Measurements from ENCODE around the gene CACNA1B.

Gene CACNA1B

DNA sequence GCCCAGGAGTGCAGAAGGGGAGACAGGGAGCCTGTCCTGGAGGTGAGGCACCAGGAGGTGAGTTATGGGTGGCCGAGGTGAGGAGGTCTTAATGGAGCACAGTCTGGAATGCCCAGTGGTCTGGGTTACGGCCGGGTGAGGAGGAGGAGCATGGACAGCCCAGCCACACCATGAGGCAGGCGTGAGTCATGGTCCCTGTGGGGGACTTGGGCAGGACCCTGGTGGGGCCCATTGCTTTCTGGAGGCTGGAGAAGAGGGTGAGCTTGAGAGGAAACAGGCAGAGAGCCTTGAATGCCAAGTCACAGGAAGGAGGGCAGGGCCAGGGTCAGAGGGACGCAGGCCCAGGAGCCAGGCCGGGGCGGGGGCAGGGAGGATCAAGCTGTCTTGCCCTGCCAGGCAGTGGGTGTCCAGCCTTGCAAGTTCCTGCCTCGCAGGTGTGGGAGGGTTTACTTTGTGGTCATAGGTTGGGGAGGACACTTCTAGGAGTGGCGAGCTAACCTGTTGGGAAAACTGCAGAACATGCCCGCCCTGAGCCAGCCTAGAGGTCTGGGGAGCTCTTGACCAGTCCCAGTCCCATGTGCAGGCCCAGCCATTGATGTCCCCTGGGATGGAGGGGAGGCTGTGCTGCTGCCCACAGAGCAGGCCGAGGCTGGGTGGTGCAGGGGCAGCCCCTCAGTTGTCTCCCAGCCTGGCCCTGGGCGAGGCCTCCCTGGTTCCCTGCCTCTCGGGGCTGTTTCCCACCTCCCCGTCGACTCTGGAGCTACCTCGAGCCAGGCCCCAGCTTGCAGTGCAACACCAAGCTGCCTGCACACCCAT, 2.8 kb downstream of the CACNA1B start:
- Histone ChIP-seq H2BK12ac (ENCODE audit: low read length) (no peak overlapping the region), H3K23ac (ENCODE audit: low read depth, low read length, poor library complexity) (no peak overlapping the region), H3K4me2 (ENCODE audit: insufficient read depth, low read length, poor library complexity, severe bottlenecking) (no peak overlapping the region), H3K4me1 (ENCODE audit: control insufficient read depth in 2 of 2, insufficient read depth in 1 of 2, low read depth in 1 of 2, low read length in 2 of 2) (peaks cover 2% of the 10 kb centered on the region in 2 donors), H3K9ac (ENCODE audit: low read depth, low read length, poor library complexity) (no peak overlapping the region), H3K27me3 (ENCODE audit: control insufficient read depth in 3 of 3, insufficient read depth in 3 of 3, low read depth in 1 of 3, low read length in 3 of 3) (peaks cover 0 to 25% (median 19%) of the 10 kb centered on the region in 3 experiments), H4K8ac (ENCODE audit: low read depth, low read length) (no peak overlapping the region), H3K27ac (replicated peaks; ENCODE audit: low read length) (no peak overlapping the region), H3K36me3 (replicated peaks in 1 of 2; ENCODE audit: control insufficient read depth in 2 of 2, insufficient read depth in 2 of 2, low read length in 2 of 2) (no peaks in the 10 kb centered on the region), H3K9me3 (replicated peaks in 1 of 2; ENCODE audit: control insufficient read depth in 2 of 2, insufficient read depth in 1 of 2, low read depth in 1 of 2, low read length in 2 of 2) (peaks cover 8 to 18% of the 10 kb centered on the region in 2 donors), H3K4me3 (ENCODE audit: low read length in 2 of 2) (no peak overlapping the region), H2BK120ac (ENCODE audit: low read depth, low read length) (no peak overlapping the region), H4K91ac (ENCODE audit: low read depth, low read length, poor library complexity) (no peak overlapping the region), H3K4ac (ENCODE audit: low read length) (no peak overlapping the region), H3K79me1 (ENCODE audit: low read depth, low read length) (peaks cover 2% of the 10 kb centered on the region), H3K18ac (ENCODE audit: low read length) (no peak overlapping the region), H2AFZ (ENCODE audit: low read length) (no peak overlapping the region), H2BK5ac (ENCODE audit: low read length) (no peak overlapping the region), H3K14ac (ENCODE audit: low read length) (peak overlapping the region; percentile 56), H2BK15ac (ENCODE audit: low read length) (no peak overlapping the region), H2AK5ac (ENCODE audit: low read depth, low read length) (no peak overlapping the region)
- no CpG with 5 or more reads among the region's 16 CpGs for WGBS, 2 donors (ENCODE audit: extremely low coverage in 2 of 2, insufficient read length in 2 of 2, insufficient replicate concordance in 1 of 2)
- DNase-seq (ENCODE audit: low spot score): no peak

DNA sequence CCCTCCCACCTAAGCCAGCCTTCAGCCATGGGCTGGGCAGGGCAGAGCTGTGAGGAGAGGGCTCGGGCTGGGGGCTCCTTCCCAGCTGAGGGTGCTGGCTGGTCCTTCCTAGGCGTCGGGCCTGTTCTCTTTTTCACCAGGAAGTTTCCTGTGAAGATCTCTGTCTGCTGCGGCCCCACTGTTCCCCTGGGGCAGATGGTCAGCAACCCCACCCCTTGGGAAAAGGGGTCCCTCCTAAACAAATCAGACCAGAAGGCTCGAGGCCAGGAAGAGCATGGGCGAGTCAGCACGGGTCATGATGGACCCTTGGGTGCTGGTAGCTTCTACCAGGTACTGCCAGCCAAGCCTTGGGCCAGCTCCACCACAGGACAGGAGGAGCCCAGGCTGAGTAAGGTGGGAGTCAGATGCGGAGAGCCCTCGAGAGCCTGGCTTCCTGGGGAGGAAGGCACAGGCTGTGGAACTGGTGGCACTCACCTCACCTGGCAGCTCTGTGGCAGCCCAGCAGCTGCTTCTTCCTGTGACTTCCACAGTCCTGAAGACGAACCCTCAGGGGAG, 3.5 kb downstream of the CACNA1B start:
- H4K8ac ChIP-seq (ENCODE audit: low read depth, low read length): no peak overlapping the region
- H3K14ac ChIP-seq (ENCODE audit: low read length): peak overlapping the region; percentile 56
- H3K27me3 ChIP-seq (ENCODE audit: control insufficient read depth in 3 of 3, insufficient read depth in 3 of 3, low read depth in 1 of 3, low read length in 3 of 3): peaks cover 0 to 18% (median 14%) of the 10 kb centered on the region in 3 experiments
- no peak overlapping the region for H2BK15ac ChIP-seq (ENCODE audit: low read length)
- WGBS, 2 donors (ENCODE audit: extremely low coverage in 2 of 2, insufficient read length in 2 of 2, insufficient replicate concordance in 1 of 2): no CpG with 5 or more reads among the region's 10 CpGs
- H2BK12ac ChIP-seq (ENCODE audit: low read length): no peak overlapping the region
- H2BK5ac ChIP-seq (ENCODE audit: low read length): no peak overlapping the region
- no peak overlapping the region for H3K4me3 ChIP-seq (ENCODE audit: low read length in 2 of 2)
- peaks cover 2% of the 10 kb centered on the region for H3K79me1 ChIP-seq (ENCODE audit: low read depth, low read length)
- no peak for DNase-seq (ENCODE audit: low spot score)
- H3K27ac ChIP-seq (replicated peaks; ENCODE audit: low read length): no peak overlapping the region
- no peak overlapping the region for H2AFZ ChIP-seq (ENCODE audit: low read length)
- peaks cover 2% of the 10 kb centered on the region in 2 donors for H3K4me1 ChIP-seq (ENCODE audit: control insufficient read depth in 2 of 2, insufficient read depth in 1 of 2, low read depth in 1 of 2, low read length in 2 of 2)
- peaks cover 8 to 14% of the 10 kb centered on the region in 2 donors for H3K9me3 ChIP-seq (replicated peaks in 1 of 2; ENCODE audit: control insufficient read depth in 2 of 2, insufficient read depth in 1 of 2, low read depth in 1 of 2, low read length in 2 of 2)
- H3K9ac ChIP-seq (ENCODE audit: low read depth, low read length, poor library complexity): no peak overlapping the region
- no peak overlapping the region for H2BK120ac ChIP-seq (ENCODE audit: low read depth, low read length)
- H3K18ac ChIP-seq (ENCODE audit: low read length): no peak overlapping the region
- no peak overlapping the region for H3K4me2 ChIP-seq (ENCODE audit: insufficient read depth, low read length, poor library complexity, severe bottlenecking)
- H3K23ac ChIP-seq (ENCODE audit: low read depth, low read length, poor library complexity): no peak overlapping the region
- no peaks in the 10 kb centered on the region for H3K36me3 ChIP-seq (replicated peaks in 1 of 2; ENCODE audit: control insufficient read depth in 2 of 2, insufficient read depth in 2 of 2, low read length in 2 of 2)
- H3K4ac ChIP-seq (ENCODE audit: low read length): no peak overlapping the region
- H4K91ac ChIP-seq (ENCODE audit: low read depth, low read length, poor library complexity): no peak overlapping the region
- no peak overlapping the region for H2AK5ac ChIP-seq (ENCODE audit: low read depth, low read length)

DNA sequence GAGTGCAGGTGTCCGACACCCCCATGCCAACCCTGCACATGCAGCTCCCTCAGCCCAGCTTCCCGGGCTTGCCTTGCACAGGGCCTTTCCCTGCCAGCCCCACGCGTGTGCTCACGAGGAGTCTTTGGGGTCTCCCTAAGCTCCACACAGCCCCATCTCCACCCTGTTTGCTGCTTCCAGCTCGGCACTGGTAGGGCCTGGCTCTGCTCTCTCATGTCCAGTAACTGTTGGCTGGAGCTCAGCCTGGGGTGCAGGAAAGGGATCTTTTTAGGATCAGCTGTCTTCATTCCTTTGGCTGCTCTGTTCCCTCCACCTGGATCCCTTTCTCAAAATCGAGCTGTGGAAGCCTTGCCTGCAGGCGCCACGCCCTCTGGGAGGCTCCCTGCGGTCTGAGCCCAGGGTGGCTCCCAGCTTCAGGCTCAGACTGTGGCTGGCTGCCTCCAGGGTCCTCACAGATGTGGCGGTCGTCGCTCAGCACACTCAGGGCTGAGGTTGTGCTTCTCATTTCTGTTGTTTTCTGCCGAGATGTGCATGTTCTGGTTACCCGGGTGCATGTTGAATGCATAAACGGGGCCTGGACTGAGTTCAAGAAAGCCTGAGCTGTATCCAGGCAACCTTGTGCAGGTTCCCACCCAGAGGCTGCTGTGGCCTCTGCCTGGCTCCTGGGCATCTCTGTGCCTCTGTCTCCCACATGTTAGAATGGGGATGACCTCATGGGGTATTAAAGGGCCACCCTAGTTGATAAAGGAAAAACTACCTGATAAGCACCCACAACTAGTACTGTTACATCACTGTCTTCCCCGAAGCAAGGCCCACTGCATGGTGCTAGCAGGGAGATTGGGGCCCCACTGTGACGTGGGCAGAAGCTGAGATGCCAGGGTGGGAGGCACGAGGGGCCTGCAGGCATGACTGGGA, 4.3 kb downstream of the CACNA1B start:
- no peak for DNase-seq (ENCODE audit: low spot score)
- no peak overlapping the region for H3K14ac ChIP-seq (ENCODE audit: low read length)
- H2BK120ac ChIP-seq (ENCODE audit: low read depth, low read length): no peak overlapping the region
- H2BK5ac ChIP-seq (ENCODE audit: low read length): no peak overlapping the region
- H3K4me2 ChIP-seq (ENCODE audit: insufficient read depth, low read length, poor library complexity, severe bottlenecking): no peak overlapping the region
- H3K4me3 ChIP-seq (ENCODE audit: low read length in 2 of 2): peak overlapping the region in 1 of 2 donors; percentile 65
- no peak overlapping the region for H2AFZ ChIP-seq (ENCODE audit: low read length)
- no peak overlapping the region for H2BK12ac ChIP-seq (ENCODE audit: low read length)
- no peak overlapping the region for H3K9ac ChIP-seq (ENCODE audit: low read depth, low read length, poor library complexity)
- no peak overlapping the region for H3K4ac ChIP-seq (ENCODE audit: low read length)
- H3K27me3 ChIP-seq (ENCODE audit: control insufficient read depth in 3 of 3, insufficient read depth in 3 of 3, low read depth in 1 of 3, low read length in 3 of 3): peaks cover 0 to 10% (median 9%) of the 10 kb centered on the region in 3 experiments
- peaks cover 2 to 9% of the 10 kb centered on the region in 2 donors for H3K9me3 ChIP-seq (replicated peaks in 1 of 2; ENCODE audit: control insufficient read depth in 2 of 2, insufficient read depth in 1 of 2, low read depth in 1 of 2, low read length in 2 of 2)
- no peak overlapping the region for H2AK5ac ChIP-seq (ENCODE audit: low read depth, low read length)
- H3K18ac ChIP-seq (ENCODE audit: low read length): no peak overlapping the region
- no peak overlapping the region for H3K23ac ChIP-seq (ENCODE audit: low read depth, low read length, poor library complexity)
- H2BK15ac ChIP-seq (ENCODE audit: low read length): no peak overlapping the region
- H3K36me3 ChIP-seq (replicated peaks in 1 of 2; ENCODE audit: control insufficient read depth in 2 of 2, insufficient read depth in 2 of 2, low read length in 2 of 2): no peaks in the 10 kb centered on the region
- H4K8ac ChIP-seq (ENCODE audit: low read depth, low read length): no peak overlapping the region
- H3K4me1 ChIP-seq (ENCODE audit: control insufficient read depth in 2 of 2, insufficient read depth in 1 of 2, low read depth in 1 of 2, low read length in 2 of 2): peaks cover 2% of the 10 kb centered on the region in 2 donors
- no peak overlapping the region for H4K91ac ChIP-seq (ENCODE audit: low read depth, low read length, poor library complexity)
- no peak overlapping the region for H3K27ac ChIP-seq (replicated peaks; ENCODE audit: low read length)
- peaks cover 2% of the 10 kb centered on the region for H3K79me1 ChIP-seq (ENCODE audit: low read depth, low read length)
- WGBS, 2 donors (ENCODE audit: extremely low coverage in 2 of 2, insufficient read length in 2 of 2, insufficient replicate concordance in 1 of 2): no CpG with 5 or more reads among the region's 19 CpGs

DNA sequence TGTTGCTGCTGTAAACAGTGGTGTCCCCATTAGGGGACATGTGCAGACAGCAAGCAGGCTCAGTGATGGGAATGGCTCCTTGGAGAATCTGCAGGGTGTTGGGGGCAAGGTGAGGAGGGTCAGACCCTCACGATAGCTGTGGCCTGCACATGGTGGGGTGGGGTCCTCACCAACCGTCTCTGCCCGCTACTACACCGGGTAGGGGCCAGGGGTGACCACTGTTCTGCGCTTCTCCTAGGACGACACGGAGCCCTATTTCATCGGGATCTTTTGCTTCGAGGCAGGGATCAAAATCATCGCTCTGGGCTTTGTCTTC, 4.9 kb downstream of the CACNA1B start:
- peaks cover 2% of the 10 kb centered on the region for H3K79me1 ChIP-seq (ENCODE audit: low read depth, low read length)
- H3K23ac ChIP-seq (ENCODE audit: low read depth, low read length, poor library complexity): no peak overlapping the region
- H3K27me3 ChIP-seq (ENCODE audit: control insufficient read depth in 3 of 3, insufficient read depth in 3 of 3, low read depth in 1 of 3, low read length in 3 of 3): peaks cover 0 to 4% (median 4%) of the 10 kb centered on the region in 3 experiments
- H4K8ac ChIP-seq (ENCODE audit: low read depth, low read length): no peak overlapping the region
- no peak overlapping the region for H2BK120ac ChIP-seq (ENCODE audit: low read depth, low read length)
- no peak overlapping the region for H4K91ac ChIP-seq (ENCODE audit: low read depth, low read length, poor library complexity)
- no peak overlapping the region for H2BK5ac ChIP-seq (ENCODE audit: low read length)
- no peak overlapping the region for H2AK5ac ChIP-seq (ENCODE audit: low read depth, low read length)
- H3K9me3 ChIP-seq (replicated peaks in 1 of 2; ENCODE audit: control insufficient read depth in 2 of 2, insufficient read depth in 1 of 2, low read depth in 1 of 2, low read length in 2 of 2): peaks cover 0 to 7% of the 10 kb centered on the region in 2 donors
- H3K36me3 ChIP-seq (replicated peaks in 1 of 2; ENCODE audit: control insufficient read depth in 2 of 2, insufficient read depth in 2 of 2, low read length in 2 of 2): no peaks in the 10 kb centered on the region
- H3K18ac ChIP-seq (ENCODE audit: low read length): no peak overlapping the region
- no peak overlapping the region for H2BK12ac ChIP-seq (ENCODE audit: low read length)
- H3K14ac ChIP-seq (ENCODE audit: low read length): peak overlapping the region; percentile 56
- no peak for DNase-seq (ENCODE audit: low spot score)
- H3K9ac ChIP-seq (ENCODE audit: low read depth, low read length, poor library complexity): no peak overlapping the region
- no CpG with 5 or more reads among the region's 10 CpGs for WGBS, 2 donors (ENCODE audit: extremely low coverage in 2 of 2, insufficient read length in 2 of 2, insufficient replicate concordance in 1 of 2)
- H2AFZ ChIP-seq (ENCODE audit: low read length): no peak overlapping the region
- no peak overlapping the region for H2BK15ac ChIP-seq (ENCODE audit: low read length)
- H3K4ac ChIP-seq (ENCODE audit: low read length): no peak overlapping the region
- no peak overlapping the region for H3K4me2 ChIP-seq (ENCODE audit: insufficient read depth, low read length, poor library complexity, severe bottlenecking)
- H3K4me3 ChIP-seq (ENCODE audit: low read length in 2 of 2): peak overlapping the region in 1 of 2 donors; percentile 65
- H3K27ac ChIP-seq (replicated peaks; ENCODE audit: low read length): no peak overlapping the region
- H3K4me1 ChIP-seq (ENCODE audit: control insufficient read depth in 2 of 2, insufficient read depth in 1 of 2, low read depth in 1 of 2, low read length in 2 of 2): peaks cover 2% of the 10 kb centered on the region in 2 donors
